IMR-90 (cell line): ENCODE results near the gene GLRA3. TPM values are rescaled to one million over a fixed set of nuclear protein-coding genes. Genes with fewer than 3 reads are reported as not detected.

Experiments
- ATAC-seq: fragments of 200-7000 bp; cut with Tn5 transposase; 2 replicates; pipeline ENCODE4 v1.9.1; 2020; ENCODE audit warnings: low read depth, mild to moderate bottlenecking, moderate library complexity
- BruUV-seq: library from RNA; stranded (reverse); fragments of 400-500 nt; replicated peaks from 2 replicates; lab custom pipeline; 2021; lab: Mats Ljungman, UMichigan
- CTCF ChIA-PET: fragments of 300-600 bp; formaldehyde crosslinking; extraction: SDS; loops from one replicate; lab custom pipeline; 2021; ENCODE audit warnings: antibody characterized with exemption; lab: Yijun Ruan, JAX
- POLR2A ChIA-PET: fragments of 300-600 bp; sonication (Branson Sonifier 250); formaldehyde crosslinking; loops from one replicate; lab custom pipeline; 2022; ENCODE audit warnings: antibody characterized with exemption; ENCODE audit not compliant: unreplicated experiment; lab: Charles Lee
- DNase-seq: peaks from one replicate; pipeline ENCODE4 v3.0.0; 2013
- H2AFZ ChIP-seq: replicated peaks from 2 replicates; pipeline ENCODE3; 2013; ENCODE audit warnings: low read length, mild to moderate bottlenecking; ENCODE audit not compliant: poor library complexity
- H2AK5ac ChIP-seq: 2 replicates; pipeline ENCODE4 v1.6.1; 2013; ENCODE audit warnings: low read depth, low read length, inconsistent platforms
- H2AK9ac ChIP-seq: replicated peaks from 2 replicates; pipeline ENCODE3; 2013; ENCODE audit warnings: mild to moderate bottlenecking, low read depth, low read length, moderate library complexity; ENCODE audit not compliant: poor library complexity
- H2BK120ac ChIP-seq: 2 replicates; pipeline ENCODE4 v1.6.1; 2013; ENCODE audit warnings: low read depth, low read length, inconsistent platforms
- H2BK15ac ChIP-seq: 3 replicates; pipeline ENCODE4 v1.6.1; 2013; ENCODE audit warnings: low read depth, low read length, inconsistent platforms
- H2BK20ac ChIP-seq: 2 replicates; pipeline ENCODE4 v1.6.1; 2013; ENCODE audit warnings: low read depth, mild to moderate bottlenecking, inconsistent platforms, low read length, moderate library complexity
- H2BK5ac ChIP-seq: 2 replicates; pipeline ENCODE4 v1.6.1; 2013; ENCODE audit warnings: mild to moderate bottlenecking, low read depth, low read length, inconsistent platforms; ENCODE audit not compliant: poor library complexity, severe bottlenecking
- H3K14ac ChIP-seq: replicated peaks from 2 replicates; pipeline ENCODE4 v1.6.1; 2013; ENCODE audit warnings: low read depth, low read length, inconsistent platforms
- H3K18ac ChIP-seq: 2 replicates; pipeline ENCODE4 v1.6.1; 2013; ENCODE audit warnings: low read depth, low read length, control low read depth
- H3K23ac ChIP-seq: 2 replicates; pipeline ENCODE4 v1.6.1; 2013; ENCODE audit warnings: low read depth, low read length, inconsistent platforms
- H3K27ac ChIP-seq: 2 replicates; pipeline ENCODE4 v1.5.1; 2013; ENCODE audit warnings: mild to moderate bottlenecking, control low read depth, low read length; ENCODE audit not compliant: insufficient read depth
- H3K27me3 ChIP-seq: 2 replicates; pipeline ENCODE4 v1.6.1; 2013; ENCODE audit warnings: low read length; ENCODE audit not compliant: control insufficient read depth, insufficient read depth
- H3K36me3 ChIP-seq: 2 replicates; pipeline ENCODE4 v1.6.1; 2013; ENCODE audit warnings: low read length, mixed read lengths; ENCODE audit not compliant: control insufficient read depth, insufficient read depth
- H3K4ac ChIP-seq: 2 replicates; pipeline ENCODE4 v1.6.1; 2013; ENCODE audit warnings: low read depth, low read length, inconsistent platforms
- H3K4me1 ChIP-seq: 2 replicates; pipeline ENCODE4 v1.6.1; 2013; ENCODE audit warnings: low read length, mixed read lengths; ENCODE audit not compliant: control insufficient read depth, insufficient read depth
- H3K4me2 ChIP-seq: 2 replicates; pipeline ENCODE4 v1.6.1; 2013; ENCODE audit warnings: low read depth, mild to moderate bottlenecking, control low read depth, low read length, moderate library complexity
- H3K4me3 ChIP-seq: 2 replicates; pipeline ENCODE4 v1.5.1; 2013; ENCODE audit warnings: low read depth, mild to moderate bottlenecking, control low read depth, low read length, moderate library complexity; ENCODE audit not compliant: insufficient read depth
- H3K56ac ChIP-seq: 2 replicates; pipeline ENCODE4 v1.6.1; 2013; ENCODE audit warnings: low read length, inconsistent platforms; ENCODE audit not compliant: insufficient read depth; ENCODE audit errors: extremely low read depth
- H3K79me1 ChIP-seq, 2 experiments: 2 replicates each; pipeline ENCODE4 v1.6.1; 2013; ENCODE audit warnings: low read length in 2 of 2, inconsistent platforms in 1 of 2, low read depth in 1 of 2
- H3K9ac ChIP-seq: 2 replicates; pipeline ENCODE4 v1.6.1; 2013; ENCODE audit warnings: low read depth, low read length, control low read depth
- H3K9me1 ChIP-seq: 2 replicates; pipeline ENCODE4 v1.6.1; 2013; ENCODE audit warnings: low read length, inconsistent platforms; ENCODE audit not compliant: insufficient read depth
- H3K9me3 ChIP-seq: 2 replicates; pipeline ENCODE4 v1.6.1; 2013; ENCODE audit warnings: low read length; ENCODE audit not compliant: control insufficient read depth, insufficient read depth
- H4K20me1 ChIP-seq: 2 replicates; pipeline ENCODE4 v1.6.1; 2013; ENCODE audit warnings: low read length, inconsistent platforms; ENCODE audit not compliant: insufficient read depth
- H4K5ac ChIP-seq: 2 replicates; pipeline ENCODE4 v1.6.1; 2013; ENCODE audit warnings: mild to moderate bottlenecking, low read depth, low read length, control low read depth
- H4K8ac ChIP-seq, 2 experiments: 2 replicates each; pipeline ENCODE4 v1.6.1; 2013; ENCODE audit warnings: low read depth in 2 of 2, low read length in 2 of 2, control low read depth in 1 of 2, inconsistent platforms in 1 of 2
- H4K91ac ChIP-seq: 2 replicates; pipeline ENCODE4 v1.6.1; 2013; ENCODE audit warnings: low read depth, low read length, inconsistent platforms; ENCODE audit not compliant: insufficient read depth
- CEBPB ChIP-seq: IDR thresholded peaks from 2 replicates; pipeline ENCODE4 v1.6.1; 2012; ENCODE audit warnings: low read depth, low read length, improper control_type of control experiment
- CHD1 ChIP-seq: IDR thresholded peaks from 2 replicates; pipeline ENCODE4 v1.6.1; 2012; ENCODE audit warnings: low read depth, low read length, improper control_type of control experiment
- MAZ ChIP-seq: IDR thresholded peaks from 2 replicates; pipeline ENCODE4 v1.6.1; 2012; ENCODE audit warnings: low read depth, mild to moderate bottlenecking, low read length, improper control_type of control experiment, moderate library complexity, borderline replicate concordance
- NFE2L2 ChIP-seq: fragments of 150-350 bp; IDR thresholded peaks from 2 replicates; pipeline ENCODE4 v1.6.1; 2016; ENCODE audit warnings: low read depth, mild to moderate bottlenecking, low read length
- POLR2A ChIP-seq: IDR thresholded peaks from 2 replicates; pipeline ENCODE4 v1.6.1; 2012; ENCODE audit warnings: mild to moderate bottlenecking, low read depth, low read length
- WGBS, 2 experiments: methylation state at CpG; one replicate each; pipeline versions ENCODE4 v1.1.5 to v1.1.7; 2013; ENCODE audit warnings: missing lambda C conversion rate in 2 of 2; ENCODE audit not compliant: insufficient read length in 1 of 2; ENCODE audit errors: extremely low coverage in 2 of 2; 5-methylcytosine and 5-hydroxymethylcytosine counted together
- dilution Hi-C: fragments of 300-500 bp; cut with HindIII; formaldehyde crosslinking; loops from one replicate; pipeline ENCODE4 v1.14.3; 2018; ENCODE audit warnings: low sequenced_read_pairs; ENCODE audit not compliant: unreplicated experiment
- in situ Hi-C: fragments of 300-500 bp; cut with MboI; formaldehyde crosslinking; loops from 3 replicates; pipeline ENCODE4 v1.14.3; 2019; ENCODE audit warnings: low sequenced_read_pairs, inconsistent platforms, mixed read lengths
- intact Hi-C: fragments of 100-400 bp; cut with micrococcal nuclease; formaldehyde crosslinking; loops from 2 replicates; pipeline ENCODE4 v1.10.0; 2022
- polyA plus RNA-seq, 3 experiments: library from polyadenylated mRNA; depleted of rRNA; stranded (reverse); fragments of >200 nt; gene quantifications; 2 replicates each; pipeline ENCODE4 v1.2.3, GENCODE V29; 2012; ENCODE audit warnings: low replicate concordance in 1 of 3
- total RNA-seq: library from RNA; depleted of rRNA; stranded (reverse); fragments of >200 nt; gene quantifications from 2 replicates; pipeline ENCODE4 v1.2.3, GENCODE V29; 2012

The GLRA3 gene
- total and polyA plus RNA-seq, 2 of the 4 experiments (the other 2 are of a cell fraction): not detected

GRCh38 chr4:174626342-174627008 lies 202.6 kb downstream of the GLRA3 start:
- Histone ChIP-seq H3K14ac (no peak overlapping the region), H3K23ac (no peak overlapping the region), H3K4me2 (no peak overlapping the region), H3K27ac (no peak overlapping the region), H4K91ac (no peak overlapping the region), H3K18ac (no peak overlapping the region), H3K9me1 (no peaks in the 10 kb centered on the region), H3K4me1 (no peaks in the 10 kb centered on the region), H3K27me3 (no peaks in the 10 kb centered on the region), H3K36me3 (no peaks in the 10 kb centered on the region), H2AFZ (no peak overlapping the region), H3K4ac (no peak overlapping the region), H2BK120ac (no peak overlapping the region), H4K20me1 (no peaks in the 10 kb centered on the region), H4K5ac (no peak overlapping the region), H2BK20ac (no peak overlapping the region), H2AK5ac (no peak overlapping the region), H2BK5ac (no peak overlapping the region), H2AK9ac (no peak overlapping the region), H4K8ac (no peak overlapping the region), H3K56ac (no peak overlapping the region), H3K9me3 (no peaks in the 10 kb centered on the region), H3K9ac (no peak overlapping the region), H3K79me1 (no peaks in the 10 kb centered on the region), H3K4me3 (no peak overlapping the region), H2BK15ac (no peak overlapping the region)
- ChIA-PET CTCF (no interaction called here), POLR2A (no interaction called here)
- ATAC-seq (no peak), DNase-seq (no peak)
- no TSS peak for BruUV-seq
- dilution Hi-C loops: no loop called here
- in situ Hi-C loops: no loop called here
- TF ChIP-seq CEBPB (no peak), MAZ (no peak), CHD1 (no peak), NFE2L2 (no peak), POLR2A (no peak)
- WGBS, 2 experiments: no CpG with 5 or more reads among the region's 1 CpG
- intact Hi-C loops: no loop called here
